NB4 (cell line): ENCODE measurements around the gene OR52J3.

Experiments used
- DNase-seq: peaks from one replicate; pipeline ENCODE4 v3.0.0; 2010; ENCODE audit warnings: low read depth
- H3K4me3 ChIP-seq: one replicate; pipeline ENCODE4 v1.5.1; 2011; ENCODE audit warnings: mild to moderate bottlenecking, low read depth, low read length, moderate library complexity
- CTCF ChIP-seq: IDR thresholded peaks from one replicate; pipeline ENCODE4 v1.5.1; 2012; ENCODE audit warnings: low read depth, low read length
- MAX ChIP-seq: IDR thresholded peaks from 2 replicates; pipeline ENCODE4 v1.6.1; 2011; ENCODE audit warnings: low read depth, low read length
- MYC ChIP-seq: IDR thresholded peaks from 2 replicates; pipeline ENCODE4 v1.6.1; 2011; ENCODE audit warnings: low read depth, low read length
- POLR2A ChIP-seq: IDR thresholded peaks from 2 replicates; pipeline ENCODE4 v1.6.1; 2011; ENCODE audit warnings: mild to moderate bottlenecking; ENCODE audit not compliant: insufficient read length; ENCODE audit errors: extremely low read depth

OR52J3 gene

GRCh38 chr11:5081405-5081804 is 35.1 kb downstream of the OR52J3 start:
- H3K4me3 ChIP-seq, result no peak overlapping the region
- no peak for TF ChIP-seq CTCF
- TF ChIP-seq MAX, result no peak
- TF ChIP-seq POLR2A, result no peak
- no peak for TF ChIP-seq MYC
- no peak for DNase-seq

DNA sequence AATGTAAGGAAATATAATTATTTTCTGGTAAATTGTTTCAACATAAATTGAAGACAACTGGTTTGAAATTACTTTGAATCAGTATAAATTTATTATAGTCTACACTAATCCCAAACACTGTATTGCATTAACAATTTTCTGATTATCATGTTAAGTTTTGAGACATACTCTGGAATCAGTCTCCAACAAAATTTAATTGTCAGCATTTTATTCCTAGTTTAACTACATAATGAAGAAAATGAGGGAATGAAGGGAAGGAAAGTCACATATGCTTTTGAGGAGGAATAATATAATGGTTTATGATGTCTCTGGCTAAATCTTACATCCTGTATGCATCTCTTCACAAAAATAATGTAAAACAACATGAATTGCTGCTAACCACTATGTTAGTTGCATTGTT is 37.3 kb downstream of the OR52J3 start:
- DNase-seq, result no peak
- no peak for TF ChIP-seq POLR2A
- no peak for TF ChIP-seq MYC
- no peak for TF ChIP-seq MAX
- no peak for TF ChIP-seq CTCF
- no peak overlapping the region for H3K4me3 ChIP-seq

DNA sequence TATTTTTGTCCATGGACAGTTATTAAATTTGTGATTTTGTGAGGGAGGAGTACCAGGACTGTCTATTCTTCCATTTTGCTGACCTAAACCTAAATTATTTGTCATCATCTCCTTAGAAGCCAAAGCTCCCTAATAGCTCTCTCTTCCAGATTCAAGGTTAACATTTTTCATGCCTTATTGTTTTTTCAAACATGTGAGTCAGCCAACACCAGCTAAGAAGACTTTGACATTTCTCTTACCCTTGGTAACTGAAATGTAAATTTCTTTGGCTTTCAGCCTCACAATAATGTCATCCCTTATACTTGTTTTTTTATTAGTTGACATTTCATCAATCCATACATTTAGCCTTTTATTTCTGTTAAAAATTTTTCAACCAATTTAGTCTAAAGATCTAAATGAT is 42.2 kb downstream of the OR52J3 start:
- DNase-seq, result no peak
- TF ChIP-seq CTCF, result no peak
- TF ChIP-seq MAX, result no peak
- TF ChIP-seq POLR2A, result no peak
- no peak for TF ChIP-seq MYC
- no peak overlapping the region for H3K4me3 ChIP-seq

- no peak overlapping the region for H3K4me3 ChIP-seq
These were observed 44.3 kb downstream of the OR52J3 start for GRCh38 chr11:5090668-5091067.

DNA sequence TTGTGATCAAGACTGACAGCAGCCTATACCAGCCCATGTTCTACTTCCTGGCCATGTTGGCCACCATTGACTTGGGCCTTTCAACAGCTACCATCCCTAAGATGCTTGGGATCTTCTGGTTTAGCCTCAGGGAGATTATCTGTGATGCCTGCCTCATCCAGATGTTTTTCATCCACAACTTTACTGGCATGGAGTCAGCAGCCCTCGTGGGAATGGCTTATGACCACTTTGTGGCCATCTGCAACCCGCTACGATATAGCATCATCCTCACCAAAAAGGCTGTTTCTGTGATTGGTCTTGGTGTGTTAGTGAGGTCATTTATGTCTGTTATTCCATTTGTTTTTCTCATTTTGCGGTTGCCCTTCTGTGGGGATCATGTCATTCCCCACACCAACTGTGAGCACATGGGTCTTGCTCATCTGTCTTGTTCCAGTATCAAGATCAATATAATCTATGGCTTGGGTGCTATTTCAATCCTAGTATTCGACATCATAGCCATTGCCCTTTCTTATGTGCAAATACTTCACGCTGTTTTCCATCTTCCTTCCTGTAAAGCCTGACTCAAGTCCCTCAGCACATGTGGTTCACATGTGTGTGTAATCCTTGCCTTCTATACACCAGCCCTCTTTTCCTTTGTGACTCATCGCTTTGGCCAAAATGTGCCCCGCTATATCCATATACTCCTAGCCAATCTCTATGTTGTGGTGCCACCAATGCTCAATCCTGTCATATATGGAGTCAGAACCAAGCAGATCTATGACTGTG is 46.7 kb downstream of the OR52J3 start:
- no peak for DNase-seq
- TF ChIP-seq CTCF (no peak), MYC (no peak), MAX (no peak), POLR2A (no peak)
- no peak overlapping the region for H3K4me3 ChIP-seq

More at GRCh38 chr11:5090668-5091067, 44.3 kb downstream of the OR52J3 start:
- DNase-seq, result no peak
- TF ChIP-seq CTCF (no peak), MAX (no peak), MYC (no peak), POLR2A (no peak)
